ENCODE results near the gene CIRBP. TPM values are rescaled to one million over a fixed set of nuclear protein-coding genes. Genes with fewer than 3 reads are reported as not detected.

CIRBP gene
- total and polyA plus RNA-seq, 7 donors, result 137 to 591 (median 296) TPM

- H3K36me3 ChIP-seq (ENCODE audit: insufficient read depth in 1 of 2, low read depth in 1 of 2), result no peaks in the 10 kb centered on the region
- no peak for DNase-seq
- WGBS, 3 donors, result 56 to 71% (median 58%) methylated on average over 18 to 21 of the region's 21 CpGs
- no peak overlapping the region for H3K4me3 ChIP-seq
- intact Hi-C loops (cut with DNase I), result no loop called here
- TF ChIP-seq CTCF (IDR thresholded peaks at IDR 0.05), result no peak
- ATAC-seq, result no peak
- H3K9me3 ChIP-seq, result no peaks in the 10 kb centered on the region
- no peak overlapping the region for H3K27ac ChIP-seq
- peaks cover 0 to 53% (median 7%) of the 10 kb centered on the region in 3 donors for H3K27me3 ChIP-seq (ENCODE audit: insufficient read depth in 3 of 3, low read length in 2 of 3)
- H3K4me1 ChIP-seq, result peaks cover 6% of the 10 kb centered on the region
Observed at GRCh38 chr19:1311543-1312091, 42.5 kb downstream of the CIRBP start.

- ATAC-seq, result peak in 1 of 4 donors; percentile 52
- DNase-seq, result no peak
- TF ChIP-seq CTCF (IDR thresholded peaks at IDR 0.05), result no peak
- H3K4me1 ChIP-seq, result peaks cover 6% of the 10 kb centered on the region
- WGBS, 3 donors, result 33 to 51% (median 46%) methylated on average over 40 to 61 of the region's 61 CpGs
- no peak overlapping the region for H3K27ac ChIP-seq
- no peaks in the 10 kb centered on the region for H3K9me3 ChIP-seq
- no peaks in the 10 kb centered on the region for H3K36me3 ChIP-seq (ENCODE audit: insufficient read depth in 1 of 2, low read depth in 1 of 2)
- no peak overlapping the region for H3K4me3 ChIP-seq
- peaks cover 0 to 67% (median 9%) of the 10 kb centered on the region in 3 donors for H3K27me3 ChIP-seq (ENCODE audit: insufficient read depth in 3 of 3, low read length in 2 of 3)
- intact Hi-C loops (cut with DNase I), result no loop called here
Observed at GRCh38 chr19:1312767-1313694, 43.9 kb downstream of the CIRBP start.

- no peak for DNase-seq
- no peaks in the 10 kb centered on the region for H3K36me3 ChIP-seq (ENCODE audit: insufficient read depth in 1 of 2, low read depth in 1 of 2)
- H3K9me3 ChIP-seq, result no peaks in the 10 kb centered on the region
- peaks cover 0 to 76% (median 13%) of the 10 kb centered on the region in 3 donors for H3K27me3 ChIP-seq (ENCODE audit: insufficient read depth in 3 of 3, low read length in 2 of 3)
- H3K27ac ChIP-seq, result no peak overlapping the region
- peaks cover 6% of the 10 kb centered on the region for H3K4me1 ChIP-seq
- no peak for ATAC-seq
- WGBS, 3 donors, result 68 to 74% (median 70%) methylated on average over 32 of the region's 32 CpGs
- intact Hi-C loops (cut with DNase I), result no loop called here
- H3K4me3 ChIP-seq, result no peak overlapping the region
- no peak for TF ChIP-seq CTCF (IDR thresholded peaks at IDR 0.05)
Observed at GRCh38 chr19:1313695-1314613, 44.8 kb downstream of the CIRBP start.

GRCh38 chr19:1315470-1316166 is 46.5 kb downstream of the CIRBP start:
- H3K27me3 ChIP-seq (ENCODE audit: insufficient read depth in 3 of 3, low read length in 2 of 3), result peaks cover 0 to 69% (median 13%) of the 10 kb centered on the region in 3 donors
- TF ChIP-seq CTCF (IDR thresholded peaks at IDR 0.05), result peak; percentile 59
- peak overlapping the region; percentile 45 for H3K4me3 ChIP-seq
- 8 to 10% (median 10%) methylated on average over 51 to 58 of the region's 58 CpGs for WGBS, 3 donors
- no peak overlapping the region for H3K27ac ChIP-seq
- H3K9me3 ChIP-seq, result no peaks in the 10 kb centered on the region
- DNase-seq (peak; percentile 60 to 73), ATAC-seq (peak; percentile 82 to 97 (median 88))
- H3K36me3 ChIP-seq (ENCODE audit: insufficient read depth in 1 of 2, low read depth in 1 of 2), result no peaks in the 10 kb centered on the region
- intact Hi-C loops (cut with DNase I), result loop anchor here in 1 of 2 donors (5.0 kb wide), 1 partner anchor 132 kb away; no protein-coding TSS in a partner anchor
- peaks cover 6% of the 10 kb centered on the region for H3K4me1 ChIP-seq

All from psoas muscle (tissue), 8 donors.